HG02678 (cell line): Measurements from ENCODE around the gene OXA1L.
"Not testable (repeated sequence)": the region's sequence is repeated elsewhere in the genome, so short reads cannot be mapped to it uniquely, and the experiment has no call there.

Experiments
- ATAC-seq: cut with Tn5 transposase; IDR thresholded peaks from one replicate; pipeline ENCODE4 v1.9.1; 2021; ENCODE audit warnings: mild to moderate bottlenecking, moderate library complexity; ENCODE audit not compliant: unreplicated experiment

OXA1L gene

DNA sequence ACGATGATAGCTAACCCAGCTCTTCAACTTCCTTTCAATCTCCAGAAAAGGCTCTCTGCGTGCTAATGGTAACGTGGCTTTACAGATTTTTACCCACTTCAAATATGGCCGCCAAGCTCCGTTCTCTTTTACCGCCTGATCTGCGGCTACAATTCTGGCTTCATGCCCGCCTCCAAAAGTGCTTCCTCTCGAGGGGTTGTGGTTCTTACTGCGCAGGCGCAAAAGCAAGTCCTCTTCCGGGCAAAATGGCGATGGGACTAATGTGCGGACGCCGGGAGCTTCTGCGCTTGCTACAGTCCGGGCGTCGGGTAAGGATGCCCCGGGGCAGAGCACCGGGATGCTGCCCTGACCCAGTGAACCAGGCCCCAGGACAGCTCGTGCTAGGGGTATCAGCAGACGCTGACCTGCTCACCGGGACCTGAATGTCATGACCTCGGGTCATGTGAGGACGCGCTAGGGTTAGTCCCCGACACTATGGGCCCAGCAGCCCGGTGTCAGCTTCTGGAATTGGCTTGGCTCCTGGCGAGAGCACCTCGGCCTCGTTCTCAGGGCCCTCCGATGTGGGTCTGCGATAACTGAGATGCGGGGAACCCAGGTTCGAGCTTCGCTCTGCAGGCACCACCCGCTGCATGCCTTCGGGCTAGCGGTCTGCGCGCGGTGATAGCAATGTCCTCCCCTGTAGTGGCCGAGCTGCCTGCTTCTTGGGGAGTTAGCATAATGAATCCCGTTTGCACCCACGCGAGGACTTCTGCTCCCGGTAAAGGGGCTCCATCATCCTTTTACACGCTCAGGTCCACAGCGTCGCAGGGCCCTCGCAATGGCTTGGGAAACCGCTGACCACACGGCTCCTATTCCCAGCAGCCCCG, at the start of gene OXA1L:
Gene OXA1L, plus strand, starts transcription at position 232 of the 866 bp plus-strand sequence. Its CDS starts 14 bp downstream, at position 246.
- ATAC-seq: peak; percentile 84

DNA sequence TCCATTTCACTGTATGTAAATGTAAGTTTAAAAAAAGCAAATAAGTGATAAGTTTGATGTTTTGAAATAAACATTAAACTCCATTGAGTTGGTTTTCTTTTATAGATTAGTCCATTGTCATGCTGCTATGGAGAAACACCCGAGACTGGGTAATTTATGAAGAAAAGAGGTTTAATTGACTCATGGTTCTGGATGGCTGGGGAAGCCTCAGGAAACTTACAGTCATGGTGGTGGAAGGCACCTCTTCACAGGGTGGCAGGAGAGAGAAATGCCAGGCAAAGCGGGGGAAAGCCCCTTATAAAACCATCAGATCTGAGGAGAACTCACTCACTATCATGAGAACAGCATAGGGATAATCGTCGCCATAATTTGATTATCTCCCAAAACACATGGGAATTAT, 48.4 kb upstream of the OXA1L start:
- ATAC-seq: no peak

- no peak for ATAC-seq
Observed at GRCh38 chr14:22721213-22721612, 45.3 kb upstream of the OXA1L start.

DNA sequence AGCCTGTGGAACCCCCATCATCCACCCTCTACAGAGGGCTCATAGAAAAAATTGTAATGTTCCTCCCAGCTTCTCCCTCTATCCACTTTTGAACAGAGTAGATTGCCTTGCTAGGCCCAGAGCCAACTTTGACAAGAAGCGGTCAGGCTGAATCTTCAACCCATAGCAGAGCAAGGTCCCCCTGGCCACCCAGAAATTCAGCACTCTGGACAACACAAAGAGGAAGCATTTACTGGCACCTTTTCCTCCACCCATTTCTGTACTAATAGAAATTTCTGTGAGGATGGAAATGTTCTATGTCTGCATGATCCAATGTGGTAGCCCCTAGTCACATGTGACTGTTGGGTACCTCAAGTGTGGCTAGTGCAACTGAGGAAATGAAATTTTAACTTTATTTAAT, 42.7 kb upstream of the OXA1L start:
- no peak for ATAC-seq

- ATAC-seq: not testable (repeated sequence)
Observed at GRCh38 chr14:22724847-22725246, 41.6 kb upstream of the OXA1L start.

DNA sequence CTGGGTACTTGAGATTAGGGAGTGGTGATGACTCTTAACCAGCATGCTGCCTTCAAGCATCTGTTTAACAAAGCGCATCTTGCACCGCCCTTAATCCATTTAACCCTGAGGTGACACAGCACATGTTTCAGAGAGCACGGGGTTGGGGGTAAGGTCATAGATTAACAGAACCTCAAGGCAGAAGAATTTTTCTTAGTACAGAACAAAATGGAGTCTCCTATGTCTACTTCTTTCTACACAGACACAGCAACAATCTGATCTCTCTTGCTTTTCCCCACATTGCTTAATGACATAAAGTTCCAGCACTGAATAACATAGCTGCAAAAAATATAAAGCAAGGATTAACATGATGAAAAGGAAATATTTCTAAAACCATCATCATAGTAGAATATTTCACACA, 41.1 kb upstream of the OXA1L start:
- not testable (repeated sequence) for ATAC-seq

- no peak for ATAC-seq
Observed at GRCh38 chr14:22726012-22726411, 40.5 kb upstream of the OXA1L start.

DNA sequence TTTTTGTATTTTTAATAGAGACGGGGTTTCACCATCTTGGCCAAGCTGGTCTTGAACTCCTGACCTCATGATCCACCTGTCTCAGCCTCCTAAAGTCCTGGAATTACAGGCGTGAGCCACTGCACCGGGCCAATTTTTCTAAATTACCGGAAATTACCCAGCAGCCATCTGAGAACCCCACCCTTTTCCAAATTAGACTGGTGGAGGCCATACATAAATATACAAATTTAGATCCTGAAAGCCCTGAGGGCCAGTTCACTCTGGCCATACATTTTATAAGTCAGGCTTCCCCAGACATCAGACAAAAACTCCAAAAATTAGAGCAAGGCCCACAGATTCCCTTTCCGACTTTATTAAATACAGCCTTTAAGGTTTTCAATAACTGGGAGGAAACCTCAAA, 34.4 kb upstream of the OXA1L start:
- not testable (repeated sequence) for ATAC-seq

GRCh38 chr14:22733829-22734228, 32.7 kb upstream of the OXA1L start:
- no peak for ATAC-seq

- ATAC-seq: no peak
Observed at GRCh38 chr14:22735096-22735495, 31.4 kb upstream of the OXA1L start.

- ATAC-seq: not testable (repeated sequence)
Observed at GRCh38 chr14:22736384-22736783, 30.1 kb upstream of the OXA1L start.

DNA sequence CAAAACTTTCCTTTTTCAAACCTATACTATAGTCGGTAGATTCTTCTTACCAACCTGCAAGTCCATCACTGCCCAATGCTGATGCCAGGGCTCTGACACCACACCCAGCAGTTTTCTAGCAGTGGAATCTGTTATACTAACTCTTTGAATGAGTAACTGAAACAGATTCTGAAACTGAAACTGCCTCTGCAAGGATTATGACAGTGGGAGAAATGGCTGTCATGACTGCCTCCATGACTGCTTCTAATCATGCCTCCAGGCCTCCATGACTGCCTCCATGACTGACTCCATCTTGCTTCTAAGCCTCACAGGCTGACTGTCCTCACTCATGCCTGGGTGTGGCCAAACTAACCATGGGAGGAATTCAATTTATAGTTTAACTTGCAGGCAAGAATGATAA, 29.4 kb upstream of the OXA1L start:
- peak; percentile 67 for ATAC-seq

DNA sequence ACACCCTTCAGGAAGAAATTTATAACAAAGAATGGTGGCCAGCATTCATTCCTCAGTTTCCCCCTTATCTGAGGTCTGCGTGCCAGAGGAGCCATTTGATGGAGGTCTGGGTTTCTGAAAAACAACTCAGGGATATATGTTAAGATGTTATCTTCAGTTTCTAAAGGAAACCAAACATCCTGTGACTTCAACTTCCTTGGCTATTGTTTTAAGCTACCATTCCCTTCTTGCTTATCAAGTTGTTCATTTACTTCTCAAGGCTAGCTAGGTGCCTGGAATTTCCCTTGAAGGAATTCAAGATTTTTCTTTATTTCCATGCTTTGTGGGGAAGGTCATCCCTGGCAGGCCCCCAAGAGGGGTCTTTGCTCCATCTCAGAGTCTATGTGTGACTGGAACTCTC, 27.1 kb upstream of the OXA1L start:
- ATAC-seq: no peak

GRCh38 chr14:22740020-22740419, 26.5 kb upstream of the OXA1L start:
- no peak for ATAC-seq

DNA sequence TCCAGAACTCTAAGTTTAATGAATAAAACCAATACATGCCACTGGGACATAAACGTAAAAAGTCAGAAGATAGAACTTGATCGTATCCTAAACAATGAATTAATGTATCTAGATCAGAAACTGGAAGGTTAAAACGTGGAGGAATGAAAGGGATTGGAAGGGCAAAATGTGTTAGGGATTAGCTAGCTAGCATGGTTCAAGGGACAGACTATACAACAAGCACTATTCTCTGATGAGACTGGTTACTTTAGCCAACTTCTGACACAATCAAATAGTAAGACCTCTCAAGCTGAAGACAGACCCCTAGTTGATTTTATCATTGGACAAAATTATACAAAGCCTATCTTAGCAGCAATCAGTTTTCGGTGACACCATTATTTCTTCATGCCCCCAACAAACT, 18.7 kb upstream of the OXA1L start:
- no peak for ATAC-seq

GRCh38 chr14:22748206-22748605, 18.3 kb upstream of the OXA1L start:
- ATAC-seq: no peak

GRCh38 chr14:22748631-22749068, 17.8 kb upstream of the OXA1L start:
- no peak for ATAC-seq

GRCh38 chr14:22752422-22752821, 14.1 kb upstream of the OXA1L start:
- no peak for ATAC-seq

GRCh38 chr14:22753586-22753985, 12.9 kb upstream of the OXA1L start:
- no peak for ATAC-seq

GRCh38 chr14:22757972-22758650, 8.4 kb upstream of the OXA1L start:
- ATAC-seq: not testable (repeated sequence)

DNA sequence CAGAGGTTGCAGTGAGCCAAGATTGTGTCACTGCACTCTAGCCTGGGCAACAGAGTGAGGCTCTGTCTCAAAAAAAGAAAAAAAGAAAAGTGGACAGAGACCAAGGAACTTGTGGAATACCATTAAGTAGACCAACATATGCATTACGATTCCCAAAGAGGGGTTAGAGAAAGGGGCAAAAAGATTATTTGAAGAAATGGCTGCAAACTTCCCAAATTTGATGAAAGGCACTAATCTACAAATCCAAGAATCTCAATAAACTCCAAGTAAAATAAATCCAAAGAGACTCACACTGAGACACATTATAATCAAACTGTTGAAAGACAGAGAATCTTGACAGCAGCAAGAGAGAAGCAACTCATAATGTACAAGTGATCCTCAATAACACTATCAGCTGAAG, 4.8 kb upstream of the OXA1L start:
- no peak for ATAC-seq

GRCh38 chr14:22764382-22764781, 2.1 kb upstream of the OXA1L start:
- ATAC-seq: no peak
